Activated T-helper 17 cell treated with anti-CD3 and anti-CD28 coated beads, Interleukin-2, amount 50 U/mL, for 72 hours (primary cell): ENCODE data around the gene EPHX1. TPM values are rescaled to one million over a fixed set of nuclear protein-coding genes. Genes with fewer than 3 reads are reported as not detected.
"Not testable (repeated sequence)": the region's sequence is repeated elsewhere in the genome, so short reads cannot be mapped to it uniquely, and the experiment has no call there.

Experiments
- ATAC-seq: fragments of 150-1000 bp; cut with Tn5 transposase; replicated peaks from 2 replicates; pipeline ENCODE4 v1.10.0; 2021; ENCODE audit warnings: mild to moderate bottlenecking, moderate library complexity
- H3K27ac Mint-ChIP-seq: one replicate; pipeline ENCODE4 v1.8.0; 2022; ENCODE audit warnings: mixed read lengths
- H3K27me3 Mint-ChIP-seq: one replicate; pipeline ENCODE4 v1.8.0; 2022; ENCODE audit warnings: mixed read lengths
- H3K36me3 Mint-ChIP-seq: one replicate; pipeline ENCODE4 v1.8.0; 2022; ENCODE audit warnings: low read depth, mild to moderate bottlenecking, mixed read lengths
- H3K4me1 Mint-ChIP-seq: one replicate; pipeline ENCODE4 v1.8.0; 2022; ENCODE audit warnings: mixed read lengths
- H3K4me3 Mint-ChIP-seq: one replicate; pipeline ENCODE4 v1.8.0; 2022; ENCODE audit warnings: mild to moderate bottlenecking, mixed read lengths
- H3K9me3 Mint-ChIP-seq: one replicate; pipeline ENCODE4 v1.8.0; 2022; ENCODE audit warnings: mixed read lengths
- total RNA-seq, 2 donors: library from RNA; stranded (reverse); gene quantifications; one replicate each; pipeline ENCODE4 v1.2.3, GENCODE V29; 2022

The EPHX1 gene
- total RNA-seq, 2 donors from 2014 or later, result 1.5 to 1.7 TPM

DNA sequence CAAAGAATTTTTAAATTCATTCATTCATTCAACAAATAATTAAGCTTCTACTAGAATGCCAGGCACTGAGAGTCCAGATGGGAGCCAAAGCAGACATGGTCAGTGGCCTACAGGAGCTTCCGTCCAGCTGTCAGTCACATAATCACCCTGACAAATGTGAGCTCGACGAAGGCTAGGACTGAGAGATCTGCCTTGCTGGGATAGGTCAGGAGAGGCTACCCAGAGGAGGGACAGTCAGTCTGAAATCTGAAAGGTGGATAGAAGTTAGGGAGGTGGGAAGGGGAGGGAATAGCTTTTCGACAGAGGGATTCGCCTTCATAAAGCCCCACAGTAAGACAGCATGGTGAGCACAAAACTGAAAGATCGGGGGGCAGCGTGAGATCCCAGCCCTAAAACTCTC, 8.3 kb downstream of the EPHX1 start:
- H3K9me3 Mint-ChIP-seq, result no peaks in the 10 kb centered on the region
- no peaks in the 10 kb centered on the region for H3K36me3 Mint-ChIP-seq
- H3K4me1 Mint-ChIP-seq, result no peaks in the 10 kb centered on the region
- H3K27me3 Mint-ChIP-seq, result no peaks in the 10 kb centered on the region
- H3K27ac Mint-ChIP-seq, result no peak overlapping the region
- ATAC-seq, result no peak
- H3K4me3 Mint-ChIP-seq, result no peak overlapping the region

DNA sequence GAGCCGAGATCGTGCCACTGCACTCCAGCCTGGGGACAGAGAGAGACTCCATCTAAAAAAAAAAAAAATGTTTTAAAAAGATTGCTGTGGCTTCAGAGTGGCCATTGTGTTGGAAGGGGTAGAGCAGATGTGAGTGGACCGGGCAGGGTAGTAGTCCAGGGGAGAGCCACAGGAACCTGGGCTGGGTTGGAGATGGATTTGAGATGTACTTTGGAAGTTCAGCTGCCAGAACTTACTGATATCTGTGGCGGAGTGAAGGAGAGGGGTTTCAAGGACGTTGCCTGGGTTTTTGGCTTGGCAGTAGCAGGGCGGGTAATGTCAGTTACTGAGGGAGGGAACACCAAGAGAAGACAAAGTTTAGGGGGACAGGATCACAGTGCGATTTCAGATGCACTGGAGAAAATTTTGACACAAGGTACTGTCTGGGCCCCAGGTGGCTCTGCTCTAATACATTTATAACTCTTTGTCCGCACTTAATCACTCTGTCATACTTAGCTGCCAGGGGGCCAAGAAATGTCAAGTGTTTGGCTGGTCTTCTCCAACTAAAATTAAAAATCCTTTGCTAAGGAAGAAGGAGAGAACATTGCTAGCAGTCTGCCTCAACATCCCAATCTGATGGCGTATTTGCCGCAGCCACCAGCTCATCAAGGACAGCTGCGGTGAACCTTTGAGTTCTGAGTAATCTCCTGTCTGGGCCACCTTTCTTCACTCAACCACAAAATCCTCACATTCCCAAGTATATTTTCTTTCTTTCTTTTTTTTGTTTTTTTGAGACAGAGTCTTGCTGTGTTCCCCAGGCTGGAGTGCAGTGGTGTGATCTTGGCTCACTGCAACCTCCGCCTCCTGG, 9.6 kb downstream of the EPHX1 start:
- H3K36me3 Mint-ChIP-seq, result no peaks in the 10 kb centered on the region
- no peaks in the 10 kb centered on the region for H3K27me3 Mint-ChIP-seq
- no peaks in the 10 kb centered on the region for H3K9me3 Mint-ChIP-seq
- H3K4me3 Mint-ChIP-seq, result no peak overlapping the region
- no peak overlapping the region for H3K27ac Mint-ChIP-seq
- no peak for ATAC-seq
- no peaks in the 10 kb centered on the region for H3K4me1 Mint-ChIP-seq

- no peak for ATAC-seq
- H3K36me3 Mint-ChIP-seq, result no peaks in the 10 kb centered on the region
- no peak overlapping the region for H3K4me3 Mint-ChIP-seq
- no peak overlapping the region for H3K27ac Mint-ChIP-seq
- H3K27me3 Mint-ChIP-seq, result no peaks in the 10 kb centered on the region
- no peaks in the 10 kb centered on the region for H3K4me1 Mint-ChIP-seq
- H3K9me3 Mint-ChIP-seq, result no peaks in the 10 kb centered on the region
These were observed 10.7 kb downstream of the EPHX1 start for GRCh38 chr1:225820522-225821120.

- peaks cover 4% of the 10 kb centered on the region for H3K4me1 Mint-ChIP-seq
- no peak for ATAC-seq
- no peaks in the 10 kb centered on the region for H3K27me3 Mint-ChIP-seq
- H3K4me3 Mint-ChIP-seq, result no peak overlapping the region
- H3K9me3 Mint-ChIP-seq, result no peaks in the 10 kb centered on the region
- H3K27ac Mint-ChIP-seq, result no peak overlapping the region
- no peaks in the 10 kb centered on the region for H3K36me3 Mint-ChIP-seq
These were observed 12.9 kb downstream of the EPHX1 start for GRCh38 chr1:225822655-225823403.

GRCh38 chr1:225823811-225824261, 13.9 kb downstream of the EPHX1 start:
- no peaks in the 10 kb centered on the region for H3K36me3 Mint-ChIP-seq
- peaks cover 4% of the 10 kb centered on the region for H3K4me1 Mint-ChIP-seq
- no peak for ATAC-seq
- H3K4me3 Mint-ChIP-seq, result no peak overlapping the region
- no peaks in the 10 kb centered on the region for H3K27me3 Mint-ChIP-seq
- H3K9me3 Mint-ChIP-seq, result no peaks in the 10 kb centered on the region
- H3K27ac Mint-ChIP-seq, result no peak overlapping the region

DNA sequence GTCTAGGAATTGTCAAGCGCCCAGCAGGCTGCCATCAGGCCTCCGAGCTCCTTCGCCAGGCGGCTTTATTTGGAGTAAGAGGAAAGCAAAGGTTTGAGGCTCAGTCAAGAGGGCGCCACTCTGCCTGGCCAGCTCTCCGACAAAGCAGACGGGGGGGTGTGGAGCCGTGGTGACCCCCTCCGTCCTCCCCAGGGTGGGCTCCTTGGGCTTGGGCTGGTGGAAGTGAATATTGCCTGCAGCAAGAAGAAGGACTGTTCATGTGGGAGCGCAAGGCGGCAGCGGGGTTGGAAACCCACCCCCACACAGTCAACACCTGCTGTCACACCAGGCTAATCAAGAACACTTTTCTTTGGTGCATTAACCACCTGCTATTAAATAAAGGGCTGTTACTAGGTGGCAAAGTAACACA, 14.6 kb downstream of the EPHX1 start:
- peaks cover 4% of the 10 kb centered on the region for H3K4me1 Mint-ChIP-seq
- H3K4me3 Mint-ChIP-seq, result no peak overlapping the region
- H3K36me3 Mint-ChIP-seq, result no peaks in the 10 kb centered on the region
- H3K27me3 Mint-ChIP-seq, result no peaks in the 10 kb centered on the region
- H3K9me3 Mint-ChIP-seq, result no peaks in the 10 kb centered on the region
- H3K27ac Mint-ChIP-seq, result no peak overlapping the region
- no peak for ATAC-seq

GRCh38 chr1:225825078-225825477, 15.2 kb downstream of the EPHX1 start:
- no peak overlapping the region for H3K4me3 Mint-ChIP-seq
- ATAC-seq, result no peak
- no peaks in the 10 kb centered on the region for H3K36me3 Mint-ChIP-seq
- H3K27me3 Mint-ChIP-seq, result no peaks in the 10 kb centered on the region
- peaks cover 4% of the 10 kb centered on the region for H3K4me1 Mint-ChIP-seq
- no peak overlapping the region for H3K27ac Mint-ChIP-seq
- H3K9me3 Mint-ChIP-seq, result no peaks in the 10 kb centered on the region

DNA sequence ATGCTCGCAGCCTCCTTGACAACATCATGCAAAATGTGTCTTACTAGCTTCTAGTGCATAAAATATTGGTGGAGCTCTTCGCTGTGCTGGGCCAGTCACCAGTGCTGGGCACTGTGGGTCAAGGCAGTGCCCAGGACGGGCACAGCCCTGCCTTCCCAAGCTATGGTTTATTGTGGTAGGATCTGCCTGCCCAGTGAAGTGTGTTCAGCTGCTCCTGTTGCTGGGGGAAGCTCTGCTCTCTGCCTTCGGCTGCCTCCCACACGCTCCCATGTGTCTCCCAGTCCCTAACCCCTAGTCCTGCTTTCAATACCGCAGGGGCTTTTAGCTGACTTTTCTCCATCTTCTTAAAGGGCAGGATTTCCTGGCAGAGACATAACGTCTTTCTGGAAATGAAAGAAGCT, 15.7 kb downstream of the EPHX1 start:
- no peak for ATAC-seq
- Mint-ChIP-seq H3K4me1 (peaks cover 4% of the 10 kb centered on the region), H3K27ac (peak overlapping the region; percentile 25), H3K4me3 (no peak overlapping the region), H3K36me3 (no peaks in the 10 kb centered on the region), H3K9me3 (no peaks in the 10 kb centered on the region), H3K27me3 (no peaks in the 10 kb centered on the region)

- Mint-ChIP-seq H3K4me1 (peaks cover 4% of the 10 kb centered on the region), H3K9me3 (no peaks in the 10 kb centered on the region), H3K36me3 (no peaks in the 10 kb centered on the region), H3K27me3 (no peaks in the 10 kb centered on the region), H3K4me3 (no peak overlapping the region), H3K27ac (no peak overlapping the region)
- ATAC-seq, result no peak
These were observed 17.2 kb downstream of the EPHX1 start for GRCh38 chr1:225827076-225827475.

- no peak overlapping the region for H3K27ac Mint-ChIP-seq
- H3K4me1 Mint-ChIP-seq, result peaks cover 4% of the 10 kb centered on the region
- H3K27me3 Mint-ChIP-seq, result no peaks in the 10 kb centered on the region
- no peak for ATAC-seq
- no peak overlapping the region for H3K4me3 Mint-ChIP-seq
- no peaks in the 10 kb centered on the region for H3K9me3 Mint-ChIP-seq
- no peaks in the 10 kb centered on the region for H3K36me3 Mint-ChIP-seq
These were observed 18.9 kb downstream of the EPHX1 start for GRCh38 chr1:225828706-225829345.

DNA sequence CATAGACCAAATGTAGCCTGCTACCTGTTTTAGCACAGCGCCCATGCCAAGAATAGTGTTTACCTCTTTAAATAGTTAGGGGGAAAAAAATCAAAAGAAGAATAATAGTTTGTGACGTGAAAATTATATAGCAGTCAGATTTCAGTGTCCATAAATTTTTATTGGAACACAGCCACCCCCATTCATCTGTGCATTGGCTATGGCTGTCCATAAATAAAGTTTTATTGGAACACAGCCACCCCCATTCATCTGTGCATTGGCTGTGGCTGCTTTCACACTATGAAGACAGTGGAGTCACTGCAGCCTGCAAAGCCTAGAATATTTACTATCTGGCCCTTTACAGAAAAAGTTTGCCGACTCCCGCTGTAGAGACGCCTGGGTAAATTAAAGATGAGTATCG, 20.9 kb downstream of the EPHX1 start:
- H3K4me3 Mint-ChIP-seq, result no peak overlapping the region
- H3K27me3 Mint-ChIP-seq, result no peaks in the 10 kb centered on the region
- no peaks in the 10 kb centered on the region for H3K9me3 Mint-ChIP-seq
- H3K4me1 Mint-ChIP-seq, result peaks cover 4% of the 10 kb centered on the region
- no peak overlapping the region for H3K27ac Mint-ChIP-seq
- H3K36me3 Mint-ChIP-seq, result no peaks in the 10 kb centered on the region
- no peak for ATAC-seq

GRCh38 chr1:225834417-225835329, 24.7 kb downstream of the EPHX1 start:
- no peak for ATAC-seq
- Mint-ChIP-seq H3K4me1 (no peaks in the 10 kb centered on the region), H3K27ac (no peak overlapping the region), H3K36me3 (no peaks in the 10 kb centered on the region), H3K4me3 (no peak overlapping the region), H3K9me3 (no peaks in the 10 kb centered on the region), H3K27me3 (no peaks in the 10 kb centered on the region)

- Mint-ChIP-seq H3K36me3 (no peaks in the 10 kb centered on the region), H3K27me3 (no peaks in the 10 kb centered on the region), H3K27ac (no peak overlapping the region), H3K9me3 (no peaks in the 10 kb centered on the region), H3K4me3 (no peak overlapping the region), H3K4me1 (peaks cover 3% of the 10 kb centered on the region)
- no peak for ATAC-seq
These were observed 25.9 kb downstream of the EPHX1 start for GRCh38 chr1:225835856-225836255.

GRCh38 chr1:225836296-225836695, 26.4 kb downstream of the EPHX1 start:
- not testable (repeated sequence) for ATAC-seq, H3K27ac Mint-ChIP-seq, H3K36me3 Mint-ChIP-seq, H3K9me3 Mint-ChIP-seq, H3K4me1 Mint-ChIP-seq, H3K27me3 Mint-ChIP-seq, H3K4me3 Mint-ChIP-seq
